Measurements from ENCODE around the gene ATAT1. TPM values are rescaled to one million over a fixed set of nuclear protein-coding genes. Genes with fewer than 3 reads are reported as not detected.
A peak's percentile ranks its signal among the peaks of the same experiment; 100 is the strongest.

Gene ATAT1
- 10 to 100 TPM; 10.5 to 10.7 TPM for total RNA-seq
- 1.5 TPM for polyA plus RNA-seq

DNA sequence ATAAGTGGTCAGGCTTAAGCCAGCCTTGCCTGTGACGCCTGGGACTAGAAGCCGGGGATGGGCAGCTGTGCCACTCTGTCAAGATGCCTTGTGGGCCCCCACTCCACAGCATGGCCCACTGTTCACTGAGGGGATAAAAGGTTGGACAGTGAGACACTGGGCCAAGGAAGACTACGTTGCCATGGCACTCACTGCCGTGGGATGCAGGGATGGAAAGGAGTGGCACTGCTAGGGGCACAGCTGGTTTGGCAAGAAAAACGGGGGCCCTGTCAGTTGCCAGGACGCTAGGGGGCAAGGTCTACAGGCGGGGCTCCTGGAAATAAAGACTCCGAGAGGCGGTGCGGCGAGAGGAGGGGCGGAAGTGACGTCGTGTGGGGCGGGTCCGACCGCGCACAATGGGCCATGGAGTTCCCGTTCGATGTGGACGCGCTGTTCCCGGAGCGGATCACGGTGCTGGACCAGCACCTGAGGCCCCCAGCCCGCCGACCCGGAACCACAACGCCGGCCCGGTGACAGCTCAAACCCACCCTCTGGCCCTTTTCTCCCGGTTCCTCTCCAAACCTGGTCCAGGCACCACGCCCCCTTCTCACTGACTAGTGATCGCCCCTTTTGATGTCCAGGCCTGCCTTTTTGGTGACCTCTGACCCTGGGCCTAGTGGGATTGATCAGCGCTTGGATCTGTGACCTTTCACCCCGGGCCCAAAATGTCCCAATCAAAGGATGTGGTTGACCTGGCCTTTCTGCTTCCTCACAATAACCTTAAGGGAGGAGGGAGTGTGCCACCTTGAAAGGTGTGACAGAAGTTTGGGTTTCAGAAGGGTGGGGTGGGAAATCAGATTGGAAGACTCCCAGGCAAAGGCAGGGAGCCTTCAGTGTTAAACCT, at the start of gene ATAT1:
TSS of gene ATAT1 (plus strand) at position 391 of the 883 bp plus-strand sequence.
- Mint-ChIP-seq H3K4me1 (peaks cover 19 to 25% (median 19%) of the 10 kb centered on the region in 3 donors), H3K4me3 (peak within 1 kb of the TSS; percentile 86 to 95 (median 93)), H3K27me3 (no peaks in the 10 kb centered on the region), H3K36me3 (peaks cover 0 to 67% (median 11%) of the 10 kb centered on the region in 3 donors), H3K9me3 (no peaks in the 10 kb centered on the region), H3K27ac (peak within 1 kb of the TSS; percentile 82 to 99 (median 98))
- H3K36me3 ChIP-seq (ENCODE audit: insufficient read depth, low read length): peaks cover 31% of the 10 kb centered on the region
- DNase-seq: peak; percentile 86 to 93 (median 88)
- peak within 1 kb of the TSS; percentile 89 for H3K27ac ChIP-seq (ENCODE audit: low read depth, low read length)
- ChIA-PET POLR2A (interaction anchor here (0.7 to 1.9 kb wide), 4 partner anchors 9 to 71 kb away, joined by 3 to 7 read pairs (median 5); partner anchors contain the start of genes DHX16, MRPS18B and PPP1R10), CTCF (interaction anchor here (0.6 to 3.1 kb wide), 13 partner anchors 8 to 145 kb away, joined by 3 to 14 read pairs (median 3); no protein-coding TSS in a partner anchor)
- no peaks in the 10 kb centered on the region for H3K27me3 ChIP-seq (ENCODE audit: insufficient read depth, low read length, poor library complexity, severe bottlenecking)
- H3K4me3 ChIP-seq (ENCODE audit: low read length): peak within 1 kb of the TSS; percentile 76
- peaks cover 16% of the 10 kb centered on the region for H3K4me1 ChIP-seq (ENCODE audit: insufficient read depth, low read length)
- H3K9me3 ChIP-seq (ENCODE audit: low read length): no peaks in the 10 kb centered on the region

DNA sequence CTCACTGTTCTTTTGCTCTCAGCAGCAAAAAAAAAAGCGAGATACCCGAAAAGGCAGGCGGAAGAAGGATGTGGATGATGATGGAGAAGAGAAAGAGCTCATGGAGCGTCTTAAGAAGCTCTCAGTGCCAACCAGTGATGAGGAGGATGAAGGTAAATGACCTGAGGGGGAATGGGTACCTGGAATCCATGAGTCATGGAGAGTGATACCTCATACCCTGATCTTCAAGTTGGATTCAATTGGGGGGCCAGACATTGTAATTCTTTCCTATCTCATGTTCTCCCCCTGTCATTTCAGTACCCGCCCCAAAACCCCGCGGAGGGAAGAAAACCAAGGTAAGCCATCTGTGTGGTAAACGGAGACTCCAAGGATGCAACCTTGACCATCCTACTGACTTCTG, 48.6 kb upstream of the ATAT1 start:
- Histone ChIP-seq H3K36me3 (ENCODE audit: insufficient read depth, low read length) (peaks cover 55% of the 10 kb centered on the region), H3K9me3 (ENCODE audit: low read length) (no peaks in the 10 kb centered on the region), H3K4me1 (ENCODE audit: insufficient read depth, low read length) (peaks cover 25% of the 10 kb centered on the region), H3K27me3 (ENCODE audit: insufficient read depth, low read length, poor library complexity, severe bottlenecking) (no peaks in the 10 kb centered on the region), H3K4me3 (ENCODE audit: low read length) (no peak overlapping the region), H3K27ac (ENCODE audit: low read depth, low read length) (no peak overlapping the region)
- Mint-ChIP-seq H3K9me3 (no peaks in the 10 kb centered on the region), H3K4me1 (peaks cover 28 to 44% (median 33%) of the 10 kb centered on the region in 3 donors), H3K27ac (peak overlapping the region in 3 of 8 donors; percentile 12 to 50 (median 43)), H3K36me3 (peaks cover 8 to 78% (median 34%) of the 10 kb centered on the region in 3 donors), H3K4me3 (no peak overlapping the region), H3K27me3 (no peaks in the 10 kb centered on the region)
- no peak for DNase-seq
- CTCF ChIA-PET: interaction anchor here (1.1 to 3.1 kb wide), 3 partner anchors 20 to 94 kb away, joined by 3 to 12 read pairs (median 5); partner anchors contain the start of gene DHX16
- POLR2A ChIA-PET: no interaction called here

DNA sequence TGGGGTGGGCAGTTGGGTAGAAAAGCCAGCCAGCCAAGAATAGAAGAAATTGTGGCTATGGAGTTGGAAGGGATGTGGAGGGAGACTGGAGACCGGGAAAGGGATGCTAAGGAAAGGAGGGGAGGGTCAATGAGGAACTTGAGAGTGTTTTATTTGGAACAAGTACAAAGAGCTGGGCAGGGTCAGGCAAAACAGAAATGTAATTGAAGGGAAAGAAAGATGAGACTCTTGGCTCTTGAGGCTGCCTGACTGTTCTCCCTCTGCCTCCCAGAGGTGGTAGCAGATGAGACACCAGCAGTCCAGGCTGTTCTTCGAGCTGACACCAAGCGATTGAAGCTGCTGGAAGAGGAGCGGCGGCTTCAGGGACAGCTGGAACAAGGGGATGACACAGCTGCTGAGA, 42.8 kb upstream of the ATAT1 start:
- Histone ChIP-seq H3K36me3 (ENCODE audit: insufficient read depth, low read length) (peaks cover 75% of the 10 kb centered on the region), H3K27ac (ENCODE audit: low read depth, low read length) (no peak overlapping the region), H3K9me3 (ENCODE audit: low read length) (no peaks in the 10 kb centered on the region), H3K27me3 (ENCODE audit: insufficient read depth, low read length, poor library complexity, severe bottlenecking) (no peaks in the 10 kb centered on the region), H3K4me1 (ENCODE audit: insufficient read depth, low read length) (no peaks in the 10 kb centered on the region), H3K4me3 (ENCODE audit: low read length) (no peak overlapping the region)
- H3K36me3 Mint-ChIP-seq: peaks cover 12 to 90% (median 37%) of the 10 kb centered on the region in 3 donors
- POLR2A ChIA-PET: no interaction called here
- no peaks in the 10 kb centered on the region for H3K9me3 Mint-ChIP-seq
- H3K4me1 Mint-ChIP-seq: peaks cover 0 to 1% (median 0%) of the 10 kb centered on the region in 3 donors
- no peak for DNase-seq
- H3K4me3 Mint-ChIP-seq: no peak overlapping the region
- CTCF ChIA-PET: interaction anchor here (1.7 kb wide), 1 partner anchor 13 kb away, joined by 5 read pairs; no protein-coding TSS in a partner anchor
- H3K27me3 Mint-ChIP-seq: no peaks in the 10 kb centered on the region
- H3K27ac Mint-ChIP-seq: peak overlapping the region in 4 of 8 donors; percentile 4 to 47 (median 24)

DNA sequence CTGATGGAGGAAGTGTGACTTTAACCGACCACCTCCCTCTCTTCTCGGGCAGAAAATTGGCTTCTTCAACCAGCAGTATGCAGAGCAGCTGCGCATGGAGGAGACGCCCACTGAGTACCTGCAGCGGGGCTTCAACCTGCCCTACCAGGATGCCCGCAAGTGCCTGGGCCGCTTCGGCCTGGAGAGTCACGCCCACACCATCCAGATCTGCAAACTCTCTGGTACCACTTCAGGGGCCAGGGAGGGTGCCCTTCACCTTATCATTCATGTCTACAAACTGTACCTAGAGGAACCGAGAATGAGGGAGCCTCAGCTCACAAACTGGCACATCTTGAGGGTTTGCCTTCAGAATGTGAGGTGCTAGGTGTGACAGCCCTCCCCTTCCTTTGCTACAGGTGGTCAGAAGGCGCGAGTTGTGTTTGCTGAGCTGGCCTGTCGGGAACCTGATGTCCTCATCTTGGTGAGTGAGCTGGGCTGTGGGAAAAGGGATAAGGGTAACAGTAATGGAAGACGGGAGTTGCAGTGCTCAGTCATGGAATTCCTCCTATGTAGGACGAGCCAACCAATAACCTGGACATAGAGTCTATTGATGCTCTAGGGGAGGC, 36.8 kb upstream of the ATAT1 start:
- Histone ChIP-seq H3K4me3 (ENCODE audit: low read length) (no peak overlapping the region), H3K4me1 (ENCODE audit: insufficient read depth, low read length) (no peaks in the 10 kb centered on the region), H3K36me3 (ENCODE audit: insufficient read depth, low read length) (peaks cover 59% of the 10 kb centered on the region), H3K27ac (ENCODE audit: low read depth, low read length) (no peak overlapping the region), H3K9me3 (ENCODE audit: low read length) (no peaks in the 10 kb centered on the region), H3K27me3 (ENCODE audit: insufficient read depth, low read length, poor library complexity, severe bottlenecking) (no peaks in the 10 kb centered on the region)
- Mint-ChIP-seq H3K36me3 (peaks cover 8 to 84% (median 27%) of the 10 kb centered on the region in 3 donors), H3K9me3 (no peaks in the 10 kb centered on the region), H3K4me3 (no peak overlapping the region), H3K4me1 (peaks cover 0 to 13% (median 7%) of the 10 kb centered on the region in 3 donors), H3K27me3 (no peaks in the 10 kb centered on the region), H3K27ac (peak overlapping the region in 3 of 8 donors; percentile 8 to 85 (median 78))
- DNase-seq: no peak
- ChIA-PET CTCF (interaction anchor here (0.9 to 10.3 kb wide), 4 partner anchors 15 to 106 kb away, joined by 3 to 137 read pairs (median 5); no protein-coding TSS in a partner anchor), POLR2A (no interaction called here)

DNA sequence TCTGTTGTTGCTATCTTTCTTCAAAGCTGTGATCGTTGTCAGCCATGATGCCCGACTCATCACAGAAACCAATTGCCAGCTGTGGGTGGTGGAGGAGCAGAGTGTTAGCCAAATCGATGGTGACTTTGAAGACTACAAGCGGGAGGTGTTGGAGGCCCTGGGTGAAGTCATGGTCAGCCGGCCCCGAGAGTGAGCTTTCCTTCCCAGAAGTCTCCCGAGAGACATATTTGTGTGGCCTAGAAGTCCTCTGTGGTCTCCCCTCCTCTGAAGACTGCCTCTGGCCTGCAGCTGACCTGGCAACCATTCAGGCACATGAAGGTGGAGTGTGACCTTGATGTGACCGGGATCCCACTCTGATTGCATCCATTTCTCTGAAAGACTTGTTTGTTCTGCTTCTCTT, 36.2 kb upstream of the ATAT1 start:
- DNase-seq: no peak
- Histone ChIP-seq H3K36me3 (ENCODE audit: insufficient read depth, low read length) (peaks cover 53% of the 10 kb centered on the region), H3K9me3 (ENCODE audit: low read length) (no peaks in the 10 kb centered on the region), H3K4me3 (ENCODE audit: low read length) (no peak overlapping the region), H3K4me1 (ENCODE audit: insufficient read depth, low read length) (no peaks in the 10 kb centered on the region), H3K27me3 (ENCODE audit: insufficient read depth, low read length, poor library complexity, severe bottlenecking) (no peaks in the 10 kb centered on the region), H3K27ac (ENCODE audit: low read depth, low read length) (no peak overlapping the region)
- Mint-ChIP-seq H3K36me3 (peaks cover 8 to 79% (median 25%) of the 10 kb centered on the region in 3 donors), H3K4me3 (no peak overlapping the region), H3K4me1 (peaks cover 1 to 13% (median 7%) of the 10 kb centered on the region in 3 donors), H3K27ac (peak overlapping the region in 5 of 8 donors; percentile 56 to 85 (median 71)), H3K27me3 (no peaks in the 10 kb centered on the region), H3K9me3 (no peaks in the 10 kb centered on the region)
- POLR2A ChIA-PET: no interaction called here
- CTCF ChIA-PET: interaction anchor here (0.8 to 10.3 kb wide), 5 partner anchors 14 to 107 kb away, joined by 3 to 137 read pairs (median 3); no protein-coding TSS in a partner anchor

DNA sequence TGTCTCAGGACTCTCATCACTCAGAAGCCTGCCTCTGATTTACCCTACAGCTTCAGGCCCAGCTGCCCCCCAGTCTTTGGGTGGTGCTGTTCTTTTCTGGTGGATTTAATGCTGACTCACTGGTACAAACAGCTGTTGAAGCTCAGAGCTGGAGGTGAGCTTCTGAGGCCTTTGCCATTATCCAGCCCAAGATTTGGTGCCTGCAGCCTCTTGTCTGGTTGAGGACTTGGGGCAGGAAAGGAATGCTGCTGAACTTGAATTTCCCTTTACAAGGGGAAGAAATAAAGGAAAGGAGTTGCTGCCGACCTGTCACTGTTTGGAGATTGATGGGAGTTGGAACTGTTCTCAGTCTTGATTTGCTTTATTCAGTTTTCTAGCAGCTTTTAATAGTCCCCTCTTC, 35.7 kb upstream of the ATAT1 start:
- Mint-ChIP-seq H3K27ac (peak overlapping the region in 4 of 8 donors; percentile 69 to 85 (median 72)), H3K27me3 (no peaks in the 10 kb centered on the region), H3K9me3 (no peaks in the 10 kb centered on the region), H3K4me3 (no peak overlapping the region), H3K4me1 (peaks cover 2 to 13% (median 7%) of the 10 kb centered on the region in 3 donors), H3K36me3 (peaks cover 8 to 75% (median 22%) of the 10 kb centered on the region in 3 donors)
- ChIA-PET CTCF (interaction anchor here (0.8 to 10.3 kb wide), 4 partner anchors 49 to 107 kb away, joined by 3 to 137 read pairs (median 5); no protein-coding TSS in a partner anchor), POLR2A (no interaction called here)
- Histone ChIP-seq H3K4me1 (ENCODE audit: insufficient read depth, low read length) (no peaks in the 10 kb centered on the region), H3K27ac (ENCODE audit: low read depth, low read length) (no peak overlapping the region), H3K27me3 (ENCODE audit: insufficient read depth, low read length, poor library complexity, severe bottlenecking) (no peaks in the 10 kb centered on the region), H3K9me3 (ENCODE audit: low read length) (no peaks in the 10 kb centered on the region), H3K4me3 (ENCODE audit: low read length) (no peak overlapping the region), H3K36me3 (ENCODE audit: insufficient read depth, low read length) (peaks cover 48% of the 10 kb centered on the region)
- no peak for DNase-seq

DNA sequence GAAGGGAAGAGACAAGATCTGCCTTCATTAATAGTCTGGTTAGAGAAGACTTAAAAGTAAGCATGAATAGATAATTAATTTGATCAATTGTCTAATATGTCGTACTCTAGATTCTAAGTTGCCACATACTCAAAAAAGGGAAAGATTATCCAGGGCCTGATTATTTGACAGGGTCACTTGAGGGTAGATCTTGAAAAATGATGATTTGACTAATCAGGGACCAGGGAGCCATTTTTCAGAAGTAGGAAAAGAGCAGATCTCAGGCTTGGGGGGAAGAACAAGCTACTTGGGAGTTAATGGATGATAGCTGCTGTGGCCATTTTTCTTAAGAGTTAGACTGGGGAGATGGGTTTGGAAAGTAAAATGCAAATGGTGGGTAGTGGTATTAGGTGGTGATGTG, 34.4 kb upstream of the ATAT1 start:
- Mint-ChIP-seq H3K36me3 (peaks cover 4 to 63% (median 16%) of the 10 kb centered on the region in 3 donors), H3K27ac (peak overlapping the region in 5 of 8 donors; percentile 5 to 95 (median 12)), H3K4me1 (peaks cover 5 to 16% (median 10%) of the 10 kb centered on the region in 3 donors), H3K4me3 (no peak overlapping the region), H3K27me3 (no peaks in the 10 kb centered on the region), H3K9me3 (no peaks in the 10 kb centered on the region)
- no peaks in the 10 kb centered on the region for H3K4me1 ChIP-seq (ENCODE audit: insufficient read depth, low read length)
- POLR2A ChIA-PET: no interaction called here
- no peak overlapping the region for H3K4me3 ChIP-seq (ENCODE audit: low read length)
- CTCF ChIA-PET: interaction anchor here (1.0 to 10.3 kb wide), 3 partner anchors 50 to 138 kb away, joined by 3 to 137 read pairs (median 3); no protein-coding TSS in a partner anchor
- no peak overlapping the region for H3K27ac ChIP-seq (ENCODE audit: low read depth, low read length)
- H3K27me3 ChIP-seq (ENCODE audit: insufficient read depth, low read length, poor library complexity, severe bottlenecking): no peaks in the 10 kb centered on the region
- no peaks in the 10 kb centered on the region for H3K9me3 ChIP-seq (ENCODE audit: low read length)
- DNase-seq: no peak
- H3K36me3 ChIP-seq (ENCODE audit: insufficient read depth, low read length): peaks cover 38% of the 10 kb centered on the region

Data from CD8-positive, alpha-beta memory T cell (primary cell).